Hepatocyte (in vitro differentiated cells): ENCODE data around the gene SREK1. TPM values are rescaled to one million over a fixed set of nuclear protein-coding genes. Genes with fewer than 3 reads are reported as not detected.

Experiments
- DNase-seq: peaks from one replicate; pipeline ENCODE4 v3.0.0-alpha.2; 2016; ENCODE audit warnings: low spot score
- H2AFZ ChIP-seq: fragments of 200-600 bp; sonication (generic); 2 replicates; pipeline ENCODE4 v1.6.0; 2016; ENCODE audit warnings: antibody characterized with exemption, mild to moderate bottlenecking
- H3K27ac ChIP-seq: fragments of 200-600 bp; sonication (generic); 2 replicates; pipeline ENCODE4 v1.5.1; 2016; ENCODE audit warnings: mild to moderate bottlenecking
- H3K27me3 ChIP-seq: fragments of 200-600 bp; sonication (generic); 2 replicates; pipeline ENCODE4 v1.6.1; 2016
- H3K36me3 ChIP-seq: fragments of 200-600 bp; sonication (generic); replicated peaks from 2 replicates; pipeline ENCODE4 v1.5.1; 2016; ENCODE audit warnings: low read depth; ENCODE audit not compliant: insufficient read depth
- H3K4me1 ChIP-seq: fragments of 200-600 bp; sonication (generic); 2 replicates; pipeline ENCODE4 v1.5.1; 2016; ENCODE audit warnings: mild to moderate bottlenecking, moderate library complexity; ENCODE audit not compliant: insufficient read depth
- H3K4me2 ChIP-seq: fragments of 200-600 bp; sonication (generic); 2 replicates; pipeline ENCODE4 v1.6.0; 2016
- H3K4me3 ChIP-seq: fragments of 200-600 bp; sonication (generic); 2 replicates; pipeline ENCODE4 v1.5.1; 2016; ENCODE audit warnings: mild to moderate bottlenecking
- H3K79me2 ChIP-seq: fragments of 200-600 bp; sonication (generic); 2 replicates; pipeline ENCODE4 v1.6.0; 2017; ENCODE audit warnings: mild to moderate bottlenecking
- H3K9me2 ChIP-seq: fragments of 200-600 bp; sonication (generic); replicated peaks from 2 replicates; pipeline ENCODE4 v1.6.0; 2017; ENCODE audit warnings: mild to moderate bottlenecking; ENCODE audit not compliant: insufficient read depth
- H3K9me3 ChIP-seq: fragments of 200-600 bp; sonication (generic); 2 replicates; pipeline ENCODE4 v1.5.1; 2016; ENCODE audit warnings: low read depth, mild to moderate bottlenecking
- H4K20me1 ChIP-seq: fragments of 200-600 bp; sonication (generic); 2 replicates; pipeline ENCODE4 v1.6.0; 2016; ENCODE audit warnings: mild to moderate bottlenecking; ENCODE audit not compliant: insufficient read depth, poor library complexity, severe bottlenecking
- EZH2 ChIP-seq: fragments of 200-600 bp; sonication (generic); IDR thresholded peaks from 2 replicates; pipeline ENCODE4 v1.6.1; 2016; ENCODE audit warnings: antibody characterized with exemption, mild to moderate bottlenecking, borderline replicate concordance
- EZH2phosphoT487 ChIP-seq: fragments of 200-600 bp; sonication (generic); IDR thresholded peaks from one replicate; pipeline ENCODE4 v1.6.1; 2018; ENCODE audit warnings: antibody characterized with exemption, mild to moderate bottlenecking, low read depth, moderate library complexity; ENCODE audit not compliant: unreplicated experiment, severe bottlenecking
- WGBS: methylation state at CpG from one replicate; pipeline ENCODE4 v1.1.6; 2016; ENCODE audit warnings: low lambda C conversion rate; ENCODE audit errors: missing lambda C conversion rate; 5-methylcytosine and 5-hydroxymethylcytosine counted together
- polyA plus RNA-seq: library from polyadenylated mRNA; unstranded; fragments of >200 nt; fragmentation: Nextera tagmentation; extraction: Ambion mirVana; gene quantifications from 2 replicates; pipeline ENCODE4 v1.2.1, GENCODE V29; 2016
- total RNA-seq: library from RNA; depleted of rRNA; stranded (reverse); fragments of >200 nt; gene quantifications from 2 replicates; pipeline ENCODE4 v1.2.3, GENCODE V29; 2014
- TF ChIP-seq, protein P1 (sequence below): fragments of 200-600 bp; sonication (generic); IDR thresholded peaks from 2 replicates; pipeline ENCODE4 v1.5.1; 2016; ENCODE audit warnings: antibody characterized with exemption, mild to moderate bottlenecking; ENCODE audit not compliant: poor library complexity

SREK1 gene
- total and polyA plus RNA-seq, 2 experiments from 2014 or later, result 54.1 to 91.9 TPM

DNA sequence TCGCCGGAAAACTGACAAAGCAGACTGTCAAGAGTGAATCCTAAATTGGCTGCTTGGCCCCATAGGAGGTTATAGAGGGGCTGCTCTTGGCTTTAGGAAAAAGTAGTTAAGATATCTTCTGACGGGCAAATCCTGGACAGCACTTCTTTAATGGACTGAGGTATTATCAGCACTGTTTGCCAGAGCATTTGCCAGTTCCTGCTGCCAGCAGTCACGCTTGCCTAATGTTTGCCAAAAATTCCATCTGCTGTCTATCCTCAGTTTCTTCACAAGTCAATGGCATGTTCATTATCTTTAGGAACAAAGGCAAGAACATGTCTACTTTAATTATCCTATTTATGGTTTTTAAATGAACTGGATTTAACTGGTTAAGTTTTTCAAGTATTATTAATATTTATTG, 25.8 kb upstream of the SREK1 start:
- Histone ChIP-seq H3K4me2 (no peak overlapping the region), H4K20me1 (no peaks in the 10 kb centered on the region), H3K36me3 (no peaks in the 10 kb centered on the region), H3K4me3 (no peak overlapping the region), H2AFZ (no peak overlapping the region), H3K4me1 (no peaks in the 10 kb centered on the region), H3K27ac (no peak overlapping the region), H3K27me3 (no peaks in the 10 kb centered on the region), H3K9me3 (no peaks in the 10 kb centered on the region), H3K79me2 (no peaks in the 10 kb centered on the region), H3K9me2 (no peaks in the 10 kb centered on the region)
- WGBS, result 85% methylated on average over 4 of the region's 4 CpGs
- TF ChIP-seq EZH2phosphoT487, result no peak
- TF ChIP-seq, protein P1, sequence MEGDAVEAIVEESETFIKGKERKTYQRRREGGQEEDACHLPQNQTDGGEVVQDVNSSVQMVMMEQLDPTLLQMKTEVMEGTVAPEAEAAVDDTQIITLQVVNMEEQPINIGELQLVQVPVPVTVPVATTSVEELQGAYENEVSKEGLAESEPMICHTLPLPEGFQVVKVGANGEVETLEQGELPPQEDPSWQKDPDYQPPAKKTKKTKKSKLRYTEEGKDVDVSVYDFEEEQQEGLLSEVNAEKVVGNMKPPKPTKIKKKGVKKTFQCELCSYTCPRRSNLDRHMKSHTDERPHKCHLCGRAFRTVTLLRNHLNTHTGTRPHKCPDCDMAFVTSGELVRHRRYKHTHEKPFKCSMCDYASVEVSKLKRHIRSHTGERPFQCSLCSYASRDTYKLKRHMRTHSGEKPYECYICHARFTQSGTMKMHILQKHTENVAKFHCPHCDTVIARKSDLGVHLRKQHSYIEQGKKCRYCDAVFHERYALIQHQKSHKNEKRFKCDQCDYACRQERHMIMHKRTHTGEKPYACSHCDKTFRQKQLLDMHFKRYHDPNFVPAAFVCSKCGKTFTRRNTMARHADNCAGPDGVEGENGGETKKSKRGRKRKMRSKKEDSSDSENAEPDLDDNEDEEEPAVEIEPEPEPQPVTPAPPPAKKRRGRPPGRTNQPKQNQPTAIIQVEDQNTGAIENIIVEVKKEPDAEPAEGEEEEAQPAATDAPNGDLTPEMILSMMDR, result no peak
- no peak for TF ChIP-seq EZH2
- DNase-seq, result no peak

DNA sequence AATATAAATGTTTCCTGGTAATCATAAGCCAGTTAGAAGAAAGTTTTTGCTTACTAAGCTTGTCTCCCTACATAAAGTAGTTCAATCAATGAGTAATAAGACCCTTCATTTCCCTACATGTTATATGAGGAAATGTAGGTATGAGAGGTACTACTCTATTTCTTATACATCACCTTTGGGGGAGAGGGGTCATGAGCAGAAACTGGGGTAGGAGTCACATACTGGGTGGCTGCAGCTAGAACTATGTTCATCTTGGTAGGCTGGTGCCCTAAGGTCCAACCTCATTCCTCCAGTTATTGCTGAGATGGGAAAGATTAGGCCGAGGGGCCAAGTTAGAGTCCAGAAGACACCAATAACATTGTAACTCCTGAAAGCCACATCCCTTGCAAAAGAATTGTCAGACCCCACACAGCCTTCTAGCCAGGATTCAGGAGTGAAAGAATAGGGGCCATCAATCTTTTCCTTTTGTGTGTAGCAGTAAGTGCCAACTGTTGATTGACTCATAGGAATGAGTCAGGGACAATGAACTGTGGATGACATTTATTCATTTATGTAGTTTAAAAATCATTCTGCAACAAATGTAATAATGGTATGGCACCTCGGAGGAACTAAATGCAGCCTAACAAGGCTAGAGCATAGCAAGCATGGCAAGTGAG, 21.6 kb upstream of the SREK1 start:
- Histone ChIP-seq H3K27me3 (no peaks in the 10 kb centered on the region), H3K27ac (no peak overlapping the region), H4K20me1 (no peaks in the 10 kb centered on the region), H2AFZ (no peak overlapping the region), H3K4me2 (no peak overlapping the region), H3K4me3 (no peak overlapping the region), H3K36me3 (no peaks in the 10 kb centered on the region), H3K9me2 (no peaks in the 10 kb centered on the region), H3K79me2 (no peaks in the 10 kb centered on the region), H3K9me3 (no peaks in the 10 kb centered on the region), H3K4me1 (no peaks in the 10 kb centered on the region)
- no peak for DNase-seq
- 91% methylated on average over 2 of the region's 2 CpGs for WGBS
- TF ChIP-seq, protein P1, result no peak
- TF ChIP-seq EZH2phosphoT487, result no peak
- no peak for TF ChIP-seq EZH2

DNA sequence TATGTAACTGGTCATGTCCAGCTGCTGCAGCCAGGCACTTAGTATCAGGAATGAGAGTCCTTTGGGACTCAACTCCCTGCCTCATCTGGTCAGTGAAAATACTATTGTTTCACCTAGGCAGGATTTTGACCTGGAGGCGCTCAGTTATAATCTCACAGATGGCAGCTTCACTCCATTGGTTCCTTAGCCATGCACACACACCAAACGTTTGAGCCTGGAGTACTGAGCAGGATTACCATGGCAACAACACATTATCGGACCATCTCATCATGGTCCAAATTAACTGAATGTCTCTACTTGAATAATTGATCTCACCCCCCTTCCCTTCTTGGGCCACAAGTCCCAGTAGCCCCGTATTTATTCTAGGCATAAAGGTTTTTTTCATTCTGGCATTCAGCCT, 15.0 kb upstream of the SREK1 start:
- Histone ChIP-seq H4K20me1 (no peaks in the 10 kb centered on the region), H3K9me2 (no peaks in the 10 kb centered on the region), H3K27me3 (no peaks in the 10 kb centered on the region), H3K4me2 (no peak overlapping the region), H3K4me1 (no peaks in the 10 kb centered on the region), H3K79me2 (no peaks in the 10 kb centered on the region), H3K4me3 (no peak overlapping the region), H3K36me3 (no peaks in the 10 kb centered on the region), H3K27ac (no peak overlapping the region), H2AFZ (no peak overlapping the region), H3K9me3 (no peaks in the 10 kb centered on the region)
- TF ChIP-seq EZH2 (no peak), EZH2phosphoT487 (no peak)
- TF ChIP-seq, protein P1, result no peak
- WGBS, result 86% methylated on average over 4 of the region's 4 CpGs
- DNase-seq, result no peak
